ENCODE results near the gene PCCA. TPM values are rescaled to one million over a fixed set of nuclear protein-coding genes. Genes with fewer than 3 reads are reported as not detected.

The PCCA gene
- total RNA-seq, 1 experiment from 2014 or later = 39.9 TPM

GRCh38 chr13:100564444-100565223 lies 475.7 kb downstream of the PCCA start:
- ChIA-PET CTCF (no interaction called here), POLR2A (no interaction called here)
- H3K36me3 Mint-ChIP-seq (ENCODE audit: insufficient read depth, unreplicated experiment) = no peaks in the 10 kb centered on the region
- no TSS peak for BruUV-seq (replicated peaks)
- no peaks in the 10 kb centered on the region for H3K27me3 Mint-ChIP-seq (ENCODE audit: insufficient read depth, unreplicated experiment)
- Histone ChIP-seq H3K4me3 (ENCODE audit: low read depth, low read length) (no peak overlapping the region), H3K4me1 (no peaks in the 10 kb centered on the region), H3K27me3 (replicated peaks; ENCODE audit: control insufficient read depth, insufficient read depth, low read length) (no peaks in the 10 kb centered on the region), H3K36me3 (ENCODE audit: control insufficient read depth, insufficient read depth, low read length) (no peaks in the 10 kb centered on the region), H3K9me3 (no peaks in the 10 kb centered on the region)
- no peak overlapping the region for H3K27ac Mint-ChIP-seq (ENCODE audit: unreplicated experiment)
- no peaks in the 10 kb centered on the region for H3K4me1 Mint-ChIP-seq (ENCODE audit: low read depth, unreplicated experiment)
- no peak for TF ChIP-seq CTCF (IDR thresholded peaks at IDR 0.05; ENCODE audit: insufficient read depth in 1 of 2, low read depth in 1 of 2, low read length in 1 of 2, severe bottlenecking in 1 of 2, unreplicated experiment in 1 of 2)
- no peak for DNase-seq
- intact Hi-C loops (cut with micrococcal nuclease; ENCODE audit: unreplicated experiment) = no loop called here
- H3K4me3 Mint-ChIP-seq (ENCODE audit: unreplicated experiment) = no peak overlapping the region
- peaks cover 1% of the 10 kb centered on the region for H3K9me3 Mint-ChIP-seq (ENCODE audit: unreplicated experiment)

GRCh38 chr13:100565286-100565685 lies 476.4 kb downstream of the PCCA start:
- Mint-ChIP-seq H3K27ac (ENCODE audit: unreplicated experiment) (no peak overlapping the region), H3K4me3 (ENCODE audit: unreplicated experiment) (no peak overlapping the region), H3K36me3 (ENCODE audit: insufficient read depth, unreplicated experiment) (no peaks in the 10 kb centered on the region), H3K4me1 (ENCODE audit: low read depth, unreplicated experiment) (no peaks in the 10 kb centered on the region), H3K27me3 (ENCODE audit: insufficient read depth, unreplicated experiment) (no peaks in the 10 kb centered on the region), H3K9me3 (ENCODE audit: unreplicated experiment) (peaks cover 8% of the 10 kb centered on the region)
- CTCF ChIA-PET = no interaction called here
- Histone ChIP-seq H3K4me1 (no peaks in the 10 kb centered on the region), H3K4me3 (ENCODE audit: low read depth, low read length) (no peak overlapping the region), H3K9me3 (no peaks in the 10 kb centered on the region), H3K27me3 (replicated peaks; ENCODE audit: control insufficient read depth, insufficient read depth, low read length) (no peaks in the 10 kb centered on the region), H3K36me3 (ENCODE audit: control insufficient read depth, insufficient read depth, low read length) (no peaks in the 10 kb centered on the region)
- DNase-seq = no peak
- BruUV-seq (replicated peaks) = no TSS peak
- POLR2A ChIA-PET = no interaction called here
- TF ChIP-seq CTCF (IDR thresholded peaks at IDR 0.05; ENCODE audit: insufficient read depth in 1 of 2, low read depth in 1 of 2, low read length in 1 of 2, severe bottlenecking in 1 of 2, unreplicated experiment in 1 of 2) = no peak
- intact Hi-C loops (cut with micrococcal nuclease; ENCODE audit: unreplicated experiment) = no loop called here

- no peaks in the 10 kb centered on the region for H3K36me3 Mint-ChIP-seq (ENCODE audit: insufficient read depth, unreplicated experiment)
- BruUV-seq (replicated peaks) = no TSS peak
Observed at GRCh38 chr13:100566543-100566942, 477.6 kb downstream of the PCCA start.

More at GRCh38 chr13:100566543-100566942, 477.6 kb downstream of the PCCA start:
- H3K9me3 ChIP-seq = no peaks in the 10 kb centered on the region
- ChIA-PET POLR2A (no interaction called here), CTCF (no interaction called here)
- H3K27me3 ChIP-seq (replicated peaks; ENCODE audit: control insufficient read depth, insufficient read depth, low read length) = no peaks in the 10 kb centered on the region
- H3K4me1 ChIP-seq = no peaks in the 10 kb centered on the region
- Mint-ChIP-seq H3K27me3 (ENCODE audit: insufficient read depth, unreplicated experiment) (no peaks in the 10 kb centered on the region), H3K9me3 (ENCODE audit: unreplicated experiment) (peaks cover 9% of the 10 kb centered on the region), H3K4me3 (ENCODE audit: unreplicated experiment) (no peak overlapping the region), H3K4me1 (ENCODE audit: low read depth, unreplicated experiment) (no peaks in the 10 kb centered on the region), H3K27ac (ENCODE audit: unreplicated experiment) (no peak overlapping the region)
- H3K36me3 ChIP-seq (ENCODE audit: control insufficient read depth, insufficient read depth, low read length) = no peaks in the 10 kb centered on the region
- no peak for TF ChIP-seq CTCF (IDR thresholded peaks at IDR 0.05; ENCODE audit: insufficient read depth in 1 of 2, low read depth in 1 of 2, low read length in 1 of 2, severe bottlenecking in 1 of 2, unreplicated experiment in 1 of 2)
- intact Hi-C loops (cut with micrococcal nuclease; ENCODE audit: unreplicated experiment) = no loop called here
- no peak overlapping the region for H3K4me3 ChIP-seq (ENCODE audit: low read depth, low read length)
- DNase-seq = no peak
